NCI-H1092 treated with DMSO at 0.1 percent for 48 hours (cell line): ENCODE measurements around the gene DPH1.

Source experiments
- DNase-seq: peaks from one replicate; lab custom pipeline; 2025; lab: John Stamatoyannopoulos, UW

DPH1 gene

GRCh38 chr17:2050300-2051060 lies 20.5 kb downstream of the DPH1 start:
- peak; percentile 30 for DNase-seq

GRCh38 chr17:2051061-2051932 lies 21.3 kb downstream of the DPH1 start:
- DNase-seq: no peak

GRCh38 chr17:2051933-2052559 lies 22.1 kb downstream of the DPH1 start:
- DNase-seq: no peak

GRCh38 chr17:2053380-2054261 lies 23.7 kb downstream of the DPH1 start:
- peak; percentile 32 for DNase-seq

GRCh38 chr17:2054262-2054511 lies 24.2 kb downstream of the DPH1 start:
- DNase-seq: no peak

- peak; percentile 42 for DNase-seq
These were observed 24.7 kb downstream of the DPH1 start, which contains the start of gene HIC1 for GRCh38 chr17:2054512-2055291. TSS of gene HIC1 (plus strand) at chr17:2055103. CDS start at chr17:2056691, 1,588 bp downstream.

GRCh38 chr17:2055292-2056205 lies 25.6 kb downstream of the DPH1 start:
- DNase-seq: no peak

- DNase-seq: no peak
These were observed 26.5 kb downstream of the DPH1 start for GRCh38 chr17:2056206-2057174.

GRCh38 chr17:2057175-2057759 lies 27.3 kb downstream of the DPH1 start:
- no peak for DNase-seq

GRCh38 chr17:2057760-2058585 lies 28.0 kb downstream of the DPH1 start:
- no peak for DNase-seq

- no peak for DNase-seq
These were observed 28.9 kb downstream of the DPH1 start for GRCh38 chr17:2058586-2059546.

GRCh38 chr17:2059547-2060384 lies 29.8 kb downstream of the DPH1 start:
- DNase-seq: no peak

- no peak for DNase-seq
These were observed 30.4 kb downstream of the DPH1 start for GRCh38 chr17:2060385-2060658.

- no peak for DNase-seq
These were observed 30.9 kb downstream of the DPH1 start for GRCh38 chr17:2060681-2061440.

GRCh38 chr17:2061441-2061958 lies 31.5 kb downstream of the DPH1 start:
- DNase-seq: no peak
